Neural cell (in vitro differentiated cells): ENCODE data around the gene IGLL5. TPM values are rescaled to one million over a fixed set of nuclear protein-coding genes. Genes with fewer than 3 reads are reported as not detected.

ENCODE experiments used
- H2AFZ ChIP-seq: fragments of 200-600, 300-800 bp; sonication (generic), shearing (Covaris generic); 2 replicates; pipeline ENCODE4 v1.6.0; 2014; ENCODE audit warnings: low read depth, mild to moderate bottlenecking, antibody characterized with exemption, low read length, moderate library complexity
- H3F3A ChIP-seq: fragments of 200-600 bp; shearing (Covaris generic); 2 replicates; pipeline ENCODE4 v1.6.1; 2016; ENCODE audit warnings: mild to moderate bottlenecking, moderate library complexity, mixed read lengths, antibody characterized with exemption, low read length; ENCODE audit not compliant: insufficient read depth, poor library complexity, severe bottlenecking
- H3K27ac ChIP-seq: fragments of 200-600, 300-800 bp; sonication (generic), shearing (Covaris generic); 2 replicates; pipeline ENCODE4 v1.5.1; 2014; ENCODE audit warnings: mild to moderate bottlenecking, low read length, moderate library complexity
- H3K27me3 ChIP-seq: fragments of 300-800, 200-600 bp; sonication (generic), shearing (Covaris generic); 2 replicates; pipeline ENCODE4 v1.6.0; 2014; ENCODE audit warnings: mild to moderate bottlenecking, low read depth, low read length, moderate library complexity; ENCODE audit not compliant: insufficient read depth
- H3K36me3 ChIP-seq: fragments of 300-800, 200-600 bp; sonication (generic), shearing (Covaris generic); 2 replicates; pipeline ENCODE4 v1.5.1; 2014; ENCODE audit warnings: mild to moderate bottlenecking, antibody characterized with exemption, low read length, moderate library complexity; ENCODE audit not compliant: insufficient read depth
- H3K4me2 ChIP-seq: fragments of 300-800, 200-600 bp; sonication (generic), shearing (Covaris generic); 2 replicates; pipeline ENCODE4 v1.6.0; 2014; ENCODE audit warnings: mild to moderate bottlenecking, low read length
- H3K4me3 ChIP-seq: fragments of 300-800, 200-600 bp; sonication (generic), shearing (Covaris generic); 2 replicates; pipeline ENCODE4 v1.5.1; 2014; ENCODE audit warnings: mild to moderate bottlenecking, low read length, moderate library complexity
- H3K79me2 ChIP-seq: fragments of 200-600 bp; shearing (Covaris generic); replicated peaks from 2 replicates; pipeline ENCODE4 v1.6.0; 2014; ENCODE audit warnings: mild to moderate bottlenecking, low read length, moderate library complexity; ENCODE audit not compliant: insufficient read depth
- H3K9ac ChIP-seq: fragments of 300-800, 200-600 bp; sonication (generic), shearing (Covaris generic); 2 replicates; pipeline ENCODE4 v1.6.1; 2016; ENCODE audit warnings: mild to moderate bottlenecking, low read length, mixed read lengths
- H3K9me2 ChIP-seq: fragments of 200-600 bp; shearing (Covaris generic); 2 replicates; pipeline ENCODE4 v1.6.1; 2016; ENCODE audit warnings: mild to moderate bottlenecking, low read length, mixed read lengths; ENCODE audit not compliant: insufficient read depth
- H3K9me3 ChIP-seq: fragments of 200-600, 300-800 bp; sonication (generic), shearing (Covaris generic); 2 replicates; pipeline ENCODE4 v1.6.1; 2016; ENCODE audit warnings: mild to moderate bottlenecking, mixed run types, low read length, moderate library complexity, mixed read lengths
- H4K20me1 ChIP-seq: fragments of 200-600 bp; shearing (Covaris generic); 2 replicates; pipeline ENCODE4 v1.6.1; 2016; ENCODE audit warnings: mild to moderate bottlenecking, mixed run types; ENCODE audit not compliant: insufficient read depth
- CTCF ChIP-seq: fragments of 450-650 bp; IDR thresholded peaks from 2 replicates; pipeline ENCODE4 v1.5.1; 2014; ENCODE audit warnings: antibody characterized with exemption, mild to moderate bottlenecking, moderate library complexity; ENCODE audit not compliant: poor library complexity, severe bottlenecking
- EP300 ChIP-seq: fragments of 450-650 bp; conservative IDR thresholded peaks from 2 replicates; pipeline ENCODE4 v1.6.1; 2014; ENCODE audit warnings: antibody characterized with exemption, mild to moderate bottlenecking, moderate library complexity; ENCODE audit not compliant: poor library complexity, severe bottlenecking
- EZH2 ChIP-seq: fragments of 200-600, 300-800 bp; shearing (Covaris generic), sonication (generic); IDR thresholded peaks from 2 replicates; pipeline ENCODE4 v1.6.1; 2014; ENCODE audit warnings: antibody characterized with exemption, low read length, borderline replicate concordance, mild to moderate bottlenecking; ENCODE audit not compliant: insufficient read depth, poor library complexity, severe bottlenecking
- MXI1 ChIP-seq: fragments of 450-650 bp; conservative IDR thresholded peaks from 2 replicates; pipeline ENCODE4 v1.6.1; 2014; ENCODE audit warnings: antibody characterized with exemption, mild to moderate bottlenecking; ENCODE audit not compliant: poor library complexity, severe bottlenecking
- POLR2AphosphoS5 ChIP-seq: IDR thresholded peaks from 2 replicates; pipeline ENCODE4 v1.6.1; 2012
- REST ChIP-seq: IDR thresholded peaks from 2 replicates; pipeline ENCODE4 v1.6.1; 2012; ENCODE audit warnings: borderline replicate concordance
- SMC3 ChIP-seq: fragments of 450-650 bp; conservative IDR thresholded peaks from 2 replicates; pipeline ENCODE4 v1.6.1; 2014; ENCODE audit warnings: antibody characterized with exemption, mild to moderate bottlenecking, moderate library complexity; ENCODE audit not compliant: poor library complexity
- TAF1 ChIP-seq: IDR thresholded peaks from 2 replicates; pipeline ENCODE4 v1.6.1; 2012; ENCODE audit warnings: low read depth
- polyA plus RNA-seq: library from polyadenylated mRNA; depleted of rRNA; stranded (reverse); fragments of >200 nt; gene quantifications from 2 replicates; pipeline ENCODE4 v1.2.3, GENCODE V29; 2014

Gene IGLL5
- polyA plus RNA-seq, 1 donor from 2014 or later, result 0.19 TPM

GRCh38 chr22:22879675-22880155 is 7.9 kb upstream of the IGLL5 start:
- no peaks in the 10 kb centered on the region for H3K9me3 ChIP-seq
- H3K4me3 ChIP-seq, result no peak overlapping the region
- H3K9me2 ChIP-seq, result no peaks in the 10 kb centered on the region
- no peak overlapping the region for H3K9ac ChIP-seq
- H3K27me3 ChIP-seq, result no peaks in the 10 kb centered on the region
- no peak for TF ChIP-seq TAF1
- no peak for TF ChIP-seq EZH2
- no peak for TF ChIP-seq CTCF
- no peak for TF ChIP-seq POLR2AphosphoS5
- no peak for TF ChIP-seq REST
- H3K27ac ChIP-seq, result no peak overlapping the region
- H4K20me1 ChIP-seq, result no peaks in the 10 kb centered on the region
- no peaks in the 10 kb centered on the region for H3K79me2 ChIP-seq
- no peaks in the 10 kb centered on the region for H3K36me3 ChIP-seq
- H2AFZ ChIP-seq, result no peak overlapping the region
- no peaks in the 10 kb centered on the region for H3F3A ChIP-seq
- no peak overlapping the region for H3K4me2 ChIP-seq

DNA sequence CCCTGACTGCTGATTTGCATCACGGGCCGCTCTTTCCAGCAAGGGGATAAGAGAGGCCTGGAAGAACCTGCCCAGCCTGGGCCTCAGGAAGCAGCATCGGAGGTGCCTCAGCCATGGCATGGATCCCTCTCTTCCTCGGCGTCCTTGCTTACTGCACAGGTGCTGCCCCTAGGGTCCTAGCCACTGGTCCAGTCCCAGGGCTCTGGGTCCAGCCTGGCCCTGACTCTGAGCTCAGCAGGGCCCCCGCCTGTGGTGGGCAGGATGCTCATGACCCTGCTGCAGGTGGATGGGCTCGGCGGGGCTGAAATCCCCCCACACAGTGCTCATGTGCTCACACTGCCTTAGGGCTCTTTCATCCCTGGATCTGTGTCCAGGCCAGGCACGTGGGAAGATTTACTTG is 7.0 kb upstream of the IGLL5 start:
- no peaks in the 10 kb centered on the region for H3K9me3 ChIP-seq

More for the DNA sequence above, 7.0 kb upstream of the IGLL5 start:
- H3K36me3 ChIP-seq, result no peaks in the 10 kb centered on the region
- no peak overlapping the region for H3K9ac ChIP-seq
- no peak overlapping the region for H3K4me3 ChIP-seq
- H3K27ac ChIP-seq, result no peak overlapping the region
- H3K79me2 ChIP-seq, result no peaks in the 10 kb centered on the region
- H4K20me1 ChIP-seq, result no peaks in the 10 kb centered on the region
- H3K27me3 ChIP-seq, result no peaks in the 10 kb centered on the region
- H3K9me2 ChIP-seq, result no peaks in the 10 kb centered on the region
- TF ChIP-seq CTCF (no peak), MXI1 (no peak), SMC3 (no peak), EP300 (no peak), EZH2 (no peak)
- no peak overlapping the region for H3K4me2 ChIP-seq
- H2AFZ ChIP-seq, result no peak overlapping the region
- no peaks in the 10 kb centered on the region for H3F3A ChIP-seq
